H9 (cell line): ENCODE results near the gene CCDC177. TPM values are rescaled to one million over a fixed set of nuclear protein-coding genes. Genes with fewer than 3 reads are reported as not detected.
A peak's percentile ranks its signal among the peaks of the same experiment; 100 is the strongest.

Source experiments
- DNase-seq: peaks from one replicate; pipeline ENCODE4 v3.0.0-alpha.2; 2017
- H2AFZ ChIP-seq: one replicate; pipeline ENCODE4 v1.6.1; 2013; ENCODE audit warnings: mild to moderate bottlenecking, low read length, control low read depth, moderate library complexity
- H2AK5ac ChIP-seq: 2 replicates; pipeline ENCODE4 v1.6.1; 2013; ENCODE audit warnings: low read length, control low read depth, mixed read lengths; ENCODE audit not compliant: insufficient read length
- H2BK120ac ChIP-seq: one replicate; pipeline ENCODE4 v1.6.1; 2013; ENCODE audit warnings: low read depth, mild to moderate bottlenecking, low read length, control low read depth, inconsistent platforms; ENCODE audit not compliant: poor library complexity, severe bottlenecking
- H2BK12ac ChIP-seq: 2 replicates; pipeline ENCODE4 v1.6.1; 2013; ENCODE audit warnings: low read length, control low read depth, mixed read lengths, low read depth; ENCODE audit not compliant: insufficient read length
- H2BK15ac ChIP-seq: 2 replicates; pipeline ENCODE4 v1.6.1; 2013; ENCODE audit warnings: low read depth, low read length, control low read depth
- H2BK20ac ChIP-seq: one replicate; pipeline ENCODE4 v1.6.1; 2013; ENCODE audit warnings: low read depth, mild to moderate bottlenecking, low read length, control low read depth, inconsistent platforms; ENCODE audit not compliant: poor library complexity, severe bottlenecking
- H2BK5ac ChIP-seq: 2 replicates; pipeline ENCODE4 v1.6.1; 2013; ENCODE audit warnings: low read length, control low read depth, mixed read lengths; ENCODE audit not compliant: insufficient read length
- H3K14ac ChIP-seq: 2 replicates; pipeline ENCODE4 v1.6.1; 2013; ENCODE audit warnings: low read length, control low read depth; ENCODE audit not compliant: insufficient read depth
- H3K18ac ChIP-seq: 2 replicates; pipeline ENCODE4 v1.6.1; 2013; ENCODE audit warnings: low read depth, mild to moderate bottlenecking, mixed read lengths, low read length, control low read depth; ENCODE audit not compliant: insufficient read length
- H3K23ac ChIP-seq: 2 replicates; pipeline ENCODE4 v1.6.1; 2013; ENCODE audit warnings: low read length, control low read depth, mixed read lengths, low read depth; ENCODE audit not compliant: insufficient read length
- H3K23me2 ChIP-seq: 2 replicates; pipeline ENCODE4 v1.6.1; 2013; ENCODE audit warnings: low read depth, mild to moderate bottlenecking, mixed read lengths, low read length, control low read depth; ENCODE audit not compliant: insufficient read length, poor library complexity, severe bottlenecking
- H3K27ac ChIP-seq: 2 replicates; pipeline ENCODE4 v1.5.1; 2013; ENCODE audit warnings: low read length, control low read depth, mixed read lengths, low read depth; ENCODE audit not compliant: insufficient read length
- H3K27me3 ChIP-seq: 2 replicates; pipeline ENCODE4 v1.6.1; 2013; ENCODE audit warnings: low read length, control low read depth, inconsistent platforms; ENCODE audit not compliant: insufficient read depth
- H3K4ac ChIP-seq: 2 replicates; pipeline ENCODE4 v1.6.1; 2013; ENCODE audit warnings: low read depth, mild to moderate bottlenecking, control low read depth, inconsistent platforms, low read length, moderate library complexity
- H3K4me1 ChIP-seq: 2 replicates; pipeline ENCODE4 v1.6.1; 2013; ENCODE audit warnings: low read length, control low read depth, inconsistent platforms; ENCODE audit not compliant: insufficient read depth
- H3K4me2 ChIP-seq: 2 replicates; pipeline ENCODE4 v1.6.1; 2013; ENCODE audit warnings: low read length, control low read depth, mixed read lengths; ENCODE audit not compliant: insufficient read length, insufficient read depth
- H3K56ac ChIP-seq: 2 replicates; pipeline ENCODE4 v1.6.1; 2013; ENCODE audit warnings: low read depth, mild to moderate bottlenecking, mixed read lengths, low read length, control low read depth; ENCODE audit not compliant: insufficient read length
- H3K79me1 ChIP-seq: 2 replicates; pipeline ENCODE4 v1.6.1; 2013; ENCODE audit warnings: low read depth, mild to moderate bottlenecking, moderate library complexity, low read length, control low read depth, inconsistent platforms; ENCODE audit not compliant: insufficient read depth, poor library complexity, severe bottlenecking
- H3K79me2 ChIP-seq: 2 replicates; pipeline ENCODE4 v1.6.1; 2013; ENCODE audit warnings: low read length, control low read depth, inconsistent platforms; ENCODE audit not compliant: insufficient read depth
- H3K9ac ChIP-seq: 2 replicates; pipeline ENCODE4 v1.6.1; 2013; ENCODE audit warnings: low read length, control low read depth, mixed read lengths; ENCODE audit not compliant: insufficient read length; ENCODE audit errors: extremely low read depth
- H3K9me3 ChIP-seq: one replicate; pipeline ENCODE4 v1.6.1; 2013; ENCODE audit warnings: low read depth, low read length, inconsistent platforms; ENCODE audit not compliant: control insufficient read depth
- H3T11ph ChIP-seq: one replicate; pipeline ENCODE4 v1.6.1; 2013; ENCODE audit warnings: mild to moderate bottlenecking, low read length, control low read depth, inconsistent platforms
- H4K20me1 ChIP-seq: one replicate; pipeline ENCODE4 v1.6.1; 2013; ENCODE audit not compliant: control insufficient read depth, insufficient read length, insufficient read depth
- H4K5ac ChIP-seq: 2 replicates; pipeline ENCODE4 v1.6.1; 2013; ENCODE audit warnings: low read depth, mild to moderate bottlenecking, mixed read lengths, low read length, control low read depth; ENCODE audit not compliant: insufficient read length
- H4K8ac ChIP-seq: replicated peaks from 2 replicates; pipeline ENCODE4 v1.6.1; 2013; ENCODE audit warnings: low read length, control low read depth, mixed read lengths, low read depth; ENCODE audit not compliant: insufficient read length
- H4K91ac ChIP-seq: 2 replicates; pipeline ENCODE4 v1.6.1; 2013; ENCODE audit warnings: low read depth, mild to moderate bottlenecking, moderate library complexity, mixed read lengths, low read length, control low read depth; ENCODE audit not compliant: insufficient read length
- H3K27ac Mint-ChIP-seq, 3 experiments: 2 replicates in 2 of 3; 3 replicates in 1 of 3; pipeline ENCODE4 v1.8.0; 2020 to 2021; ENCODE audit warnings: mixed read lengths in 3 of 3, mild to moderate bottlenecking in 1 of 3, moderate library complexity in 1 of 3
- H3K27me3 Mint-ChIP-seq: 2 replicates; pipeline ENCODE4 v1.8.0; 2021; ENCODE audit warnings: low read depth, mild to moderate bottlenecking, moderate library complexity, mixed read lengths
- H3K36me3 Mint-ChIP-seq, 3 experiments: 2 replicates in 2 of 3; 3 replicates in 1 of 3; pipeline ENCODE4 v1.8.0; 2020 to 2021; ENCODE audit warnings: low read depth in 3 of 3, mixed read lengths in 3 of 3; ENCODE audit not compliant: insufficient read depth in 1 of 3
- H3K4me1 Mint-ChIP-seq, 2 experiments: 2 replicates each; pipeline ENCODE4 v1.8.0; 2020; ENCODE audit warnings: mixed read lengths in 2 of 2
- H3K4me3 Mint-ChIP-seq, 2 experiments: 2 replicates in 1 of 2; 3 replicates in 1 of 2; pipeline ENCODE4 v1.8.0; 2020 to 2021; ENCODE audit warnings: mild to moderate bottlenecking in 2 of 2, mixed read lengths in 2 of 2, moderate library complexity in 1 of 2
- H3K9me3 Mint-ChIP-seq, 2 experiments: 2 replicates in 1 of 2; 3 replicates in 1 of 2; pipeline ENCODE4 v1.8.0; 2020; ENCODE audit warnings: mild to moderate bottlenecking in 2 of 2, mixed read lengths in 2 of 2, moderate library complexity in 1 of 2
- CTCF ChIP-seq: fragments of 200-600 bp; sonication (generic); conservative IDR thresholded peaks from 3 replicates; pipeline ENCODE4 v1.8.0; 2021; ENCODE audit warnings: antibody characterized with exemption, mild to moderate bottlenecking
- WGBS: extraction: QIAGEN DNeasy Blood & Tissue Kit; methylation state at CpG from one replicate; pipeline ENCODE4 v1.1.7; 2013; ENCODE audit warnings: missing lambda C conversion rate, low lambda C conversion rate, mixed read lengths; ENCODE audit not compliant: insufficient read length; ENCODE audit errors: extremely low coverage; 5-methylcytosine and 5-hydroxymethylcytosine counted together
- total RNA-seq: library from RNA; stranded (reverse); gene quantifications from 2 replicates; pipeline ENCODE4 v1.2.1, GENCODE V29; 2021

The CCDC177 gene
- total RNA-seq, 1 experiment from 2014 or later, result 6.1 TPM

- H2AFZ ChIP-seq, result peak overlapping the region; percentile 27
- no peak overlapping the region for H3K56ac ChIP-seq
- no peak overlapping the region for H3K4ac ChIP-seq
- H3K27ac ChIP-seq, result no peak overlapping the region
- H3K9ac ChIP-seq, result peak overlapping the region; percentile 21
- Mint-ChIP-seq H3K4me1 (peaks cover 29 to 45% of the 10 kb centered on the region in 2 experiments), H3K9me3 (no peaks in the 10 kb centered on the region), H3K27ac (no peak overlapping the region), H3K36me3 (no peaks in the 10 kb centered on the region; a peak in 1 of 7 replicates), H3K4me3 (peak overlapping the region; percentile 68 to 81), H3K27me3 (peaks cover 12% of the 10 kb centered on the region)
- H3K27me3 ChIP-seq, result no peaks in the 10 kb centered on the region; the same call in 1 of the 2 replicates
- no peak overlapping the region for H2BK12ac ChIP-seq
- no peak overlapping the region for H2BK20ac ChIP-seq
- no peaks in the 10 kb centered on the region for H3K4me1 ChIP-seq
- no peak overlapping the region for H4K91ac ChIP-seq
- H4K8ac ChIP-seq, result no peak overlapping the region
- no peaks in the 10 kb centered on the region for H3K9me3 ChIP-seq
- DNase-seq, result no peak
- no peaks in the 10 kb centered on the region for H3K79me1 ChIP-seq
- no peak overlapping the region for H3K23ac ChIP-seq
- H2AK5ac ChIP-seq, result no peak overlapping the region
- no peak for TF ChIP-seq CTCF
- no peak overlapping the region for H3T11ph ChIP-seq
- peak overlapping the region; percentile 85 for H3K4me2 ChIP-seq
- H2BK5ac ChIP-seq, result no peak overlapping the region
- H2BK15ac ChIP-seq, result no peak overlapping the region
- no peak overlapping the region for H2BK120ac ChIP-seq
- peaks cover 11% of the 10 kb centered on the region for H3K23me2 ChIP-seq
- H4K20me1 ChIP-seq, result no peaks in the 10 kb centered on the region
- H3K18ac ChIP-seq, result no peak overlapping the region
- 0 out of 2 replicates have a peak, but pooled peaks cover 2% of the 10 kb centered on the region for H3K79me2 ChIP-seq
- no CpG with 5 or more reads among the region's 47 CpGs for WGBS
- no peak overlapping the region for H4K5ac ChIP-seq
- H3K14ac ChIP-seq, result no peak overlapping the region
Observed at GRCh38 chr14:69612014-69612782, 37.5 kb upstream of the CCDC177 start.
